HL-60 (cell line): Measurements from ENCODE around the gene STPG2.

ENCODE experiments used
- GABPA ChIP-seq: IDR thresholded peaks from 2 replicates; pipeline ENCODE4 v1.6.1; 2012; ENCODE audit warnings: low read depth
- POLR2AphosphoS5 ChIP-seq: IDR thresholded peaks from 2 replicates; pipeline ENCODE4 v1.6.1; 2012; ENCODE audit warnings: low read depth
- SPI1 ChIP-seq: IDR thresholded peaks from 2 replicates; pipeline ENCODE4 v1.6.1; 2012; ENCODE audit warnings: low read depth, mild to moderate bottlenecking, borderline replicate concordance
- TF ChIP-seq, protein P1 (sequence below): IDR thresholded peaks from one replicate; pipeline ENCODE4 v1.5.1; 2011; ENCODE audit warnings: low read length, control low read depth, inconsistent platforms; ENCODE audit not compliant: insufficient read depth
- TF ChIP-seq, protein P2 (sequence below): IDR thresholded peaks from 2 replicates; pipeline ENCODE4 v1.6.1; 2012; ENCODE audit warnings: low read depth; ENCODE audit not compliant: insufficient replicate concordance

DNA sequence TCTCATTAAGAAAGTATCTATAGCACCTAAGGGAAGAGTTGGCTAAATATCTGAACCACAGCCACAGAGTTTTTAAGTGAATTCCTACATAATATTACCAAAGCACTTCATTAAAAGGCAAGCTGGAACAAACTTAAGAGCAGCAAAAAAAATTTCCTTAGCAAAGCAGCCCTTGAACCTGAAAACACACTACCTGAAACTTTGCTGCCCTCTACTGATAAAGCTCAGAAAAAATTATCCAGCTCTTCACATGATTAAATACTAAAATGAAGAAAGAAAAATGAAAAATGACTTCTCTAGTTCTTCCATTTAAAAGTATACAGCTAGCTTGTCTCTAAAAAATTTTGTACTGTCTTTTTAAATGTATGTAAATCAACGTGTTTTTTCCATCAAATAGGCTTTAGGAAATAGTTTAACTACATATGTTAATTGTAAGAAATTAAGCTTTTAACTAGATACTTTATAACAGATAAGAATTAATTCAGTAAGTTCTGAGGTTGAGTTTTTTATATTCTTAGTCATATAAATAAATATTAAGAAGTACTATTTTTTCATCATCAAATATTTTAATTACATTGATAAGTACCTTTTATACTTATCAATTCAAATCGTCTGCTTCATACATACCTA, 156.1 kb downstream of the STPG2 start:
- TF ChIP-seq, protein P1, sequence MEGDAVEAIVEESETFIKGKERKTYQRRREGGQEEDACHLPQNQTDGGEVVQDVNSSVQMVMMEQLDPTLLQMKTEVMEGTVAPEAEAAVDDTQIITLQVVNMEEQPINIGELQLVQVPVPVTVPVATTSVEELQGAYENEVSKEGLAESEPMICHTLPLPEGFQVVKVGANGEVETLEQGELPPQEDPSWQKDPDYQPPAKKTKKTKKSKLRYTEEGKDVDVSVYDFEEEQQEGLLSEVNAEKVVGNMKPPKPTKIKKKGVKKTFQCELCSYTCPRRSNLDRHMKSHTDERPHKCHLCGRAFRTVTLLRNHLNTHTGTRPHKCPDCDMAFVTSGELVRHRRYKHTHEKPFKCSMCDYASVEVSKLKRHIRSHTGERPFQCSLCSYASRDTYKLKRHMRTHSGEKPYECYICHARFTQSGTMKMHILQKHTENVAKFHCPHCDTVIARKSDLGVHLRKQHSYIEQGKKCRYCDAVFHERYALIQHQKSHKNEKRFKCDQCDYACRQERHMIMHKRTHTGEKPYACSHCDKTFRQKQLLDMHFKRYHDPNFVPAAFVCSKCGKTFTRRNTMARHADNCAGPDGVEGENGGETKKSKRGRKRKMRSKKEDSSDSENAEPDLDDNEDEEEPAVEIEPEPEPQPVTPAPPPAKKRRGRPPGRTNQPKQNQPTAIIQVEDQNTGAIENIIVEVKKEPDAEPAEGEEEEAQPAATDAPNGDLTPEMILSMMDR = no peak
- TF ChIP-seq, protein P2, sequence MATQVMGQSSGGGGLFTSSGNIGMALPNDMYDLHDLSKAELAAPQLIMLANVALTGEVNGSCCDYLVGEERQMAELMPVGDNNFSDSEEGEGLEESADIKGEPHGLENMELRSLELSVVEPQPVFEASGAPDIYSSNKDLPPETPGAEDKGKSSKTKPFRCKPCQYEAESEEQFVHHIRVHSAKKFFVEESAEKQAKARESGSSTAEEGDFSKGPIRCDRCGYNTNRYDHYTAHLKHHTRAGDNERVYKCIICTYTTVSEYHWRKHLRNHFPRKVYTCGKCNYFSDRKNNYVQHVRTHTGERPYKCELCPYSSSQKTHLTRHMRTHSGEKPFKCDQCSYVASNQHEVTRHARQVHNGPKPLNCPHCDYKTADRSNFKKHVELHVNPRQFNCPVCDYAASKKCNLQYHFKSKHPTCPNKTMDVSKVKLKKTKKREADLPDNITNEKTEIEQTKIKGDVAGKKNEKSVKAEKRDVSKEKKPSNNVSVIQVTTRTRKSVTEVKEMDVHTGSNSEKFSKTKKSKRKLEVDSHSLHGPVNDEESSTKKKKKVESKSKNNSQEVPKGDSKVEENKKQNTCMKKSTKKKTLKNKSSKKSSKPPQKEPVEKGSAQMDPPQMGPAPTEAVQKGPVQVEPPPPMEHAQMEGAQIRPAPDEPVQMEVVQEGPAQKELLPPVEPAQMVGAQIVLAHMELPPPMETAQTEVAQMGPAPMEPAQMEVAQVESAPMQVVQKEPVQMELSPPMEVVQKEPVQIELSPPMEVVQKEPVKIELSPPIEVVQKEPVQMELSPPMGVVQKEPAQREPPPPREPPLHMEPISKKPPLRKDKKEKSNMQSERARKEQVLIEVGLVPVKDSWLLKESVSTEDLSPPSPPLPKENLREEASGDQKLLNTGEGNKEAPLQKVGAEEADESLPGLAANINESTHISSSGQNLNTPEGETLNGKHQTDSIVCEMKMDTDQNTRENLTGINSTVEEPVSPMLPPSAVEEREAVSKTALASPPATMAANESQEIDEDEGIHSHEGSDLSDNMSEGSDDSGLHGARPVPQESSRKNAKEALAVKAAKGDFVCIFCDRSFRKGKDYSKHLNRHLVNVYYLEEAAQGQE = no peak
- TF ChIP-seq GABPA = no peak
- no peak for TF ChIP-seq POLR2AphosphoS5
- TF ChIP-seq SPI1 = no peak
